HL-60/S4 (cell line): ENCODE results near the gene DIAPH1.

Source experiments
- in situ Hi-C: fragments of 300-500 bp; cut with MboI; formaldehyde crosslinking; loops from 2 replicates; pipeline ENCODE4 v1.14.3; 2022; ENCODE audit warnings: low sequenced_read_pairs

Gene DIAPH1

GRCh38 chr5:141573489-141574121 lies 45.2 kb downstream of the DIAPH1 start:
- in situ Hi-C loops = loop anchor here (25.0 kb wide), 1 partner anchor 386 kb away; the partner anchor contains the start of genes PCDHB10, PCDHB11, PCDHB16 and PCDHB8

GRCh38 chr5:141570655-141571054 lies 48.1 kb downstream of the DIAPH1 start:
- in situ Hi-C loops = loop anchor here (25.0 kb wide), 1 partner anchor 383 kb away; the partner anchor contains the start of genes PCDHB10, PCDHB11, PCDHB16 and PCDHB8

DNA sequence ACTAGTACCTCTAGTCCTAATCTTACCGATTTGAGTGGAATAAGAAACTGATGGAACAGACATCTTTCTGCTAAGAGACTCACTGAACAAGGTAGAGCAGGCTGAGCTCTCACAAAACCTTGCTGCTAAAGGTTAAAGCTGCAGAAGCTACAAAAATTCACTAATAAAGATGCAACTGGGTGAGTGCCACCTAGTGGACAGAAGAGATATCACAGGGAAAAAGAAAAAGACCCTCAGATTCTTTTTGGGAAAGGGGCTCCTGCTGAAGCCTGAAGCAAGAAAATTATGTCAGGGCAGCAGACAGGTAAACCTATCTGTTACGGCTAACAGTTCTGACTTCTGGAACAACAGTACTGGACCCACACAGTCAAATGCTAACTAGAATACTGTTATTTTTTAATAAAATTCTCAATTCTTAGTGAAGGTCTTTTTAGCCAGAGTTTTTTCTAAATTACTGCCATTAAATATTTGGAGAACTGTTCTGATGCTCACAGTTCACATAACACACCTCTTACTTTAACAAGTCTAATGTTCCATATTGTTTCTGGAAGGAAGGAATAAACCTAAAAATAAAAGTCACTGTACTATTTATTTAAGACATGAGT lies 51.2 kb downstream of the DIAPH1 start:
- in situ Hi-C loops = loop anchor here (25.0 kb wide), 1 partner anchor 380 kb away; the partner anchor contains the start of genes PCDHB10, PCDHB11, PCDHB16 and PCDHB8

- in situ Hi-C loops = loop anchor here (25.0 kb wide), 1 partner anchor 379 kb away; the partner anchor contains the start of genes PCDHB10, PCDHB11, PCDHB16 and PCDHB8
Measured at GRCh38 chr5:141565826-141566570, 52.8 kb downstream of the DIAPH1 start.

GRCh38 chr5:141564216-141564692 lies 54.5 kb downstream of the DIAPH1 start:
- in situ Hi-C loops = loop anchor here (25.0 kb wide), 1 partner anchor 377 kb away; the partner anchor contains the start of genes PCDHB10, PCDHB11, PCDHB16 and PCDHB8

GRCh38 chr5:141560725-141561483 lies 57.9 kb downstream of the DIAPH1 start:
- in situ Hi-C loops = loop anchor here (25.0 kb wide), 1 partner anchor 374 kb away; the partner anchor contains the start of genes PCDHB10, PCDHB11, PCDHB16 and PCDHB8

DNA sequence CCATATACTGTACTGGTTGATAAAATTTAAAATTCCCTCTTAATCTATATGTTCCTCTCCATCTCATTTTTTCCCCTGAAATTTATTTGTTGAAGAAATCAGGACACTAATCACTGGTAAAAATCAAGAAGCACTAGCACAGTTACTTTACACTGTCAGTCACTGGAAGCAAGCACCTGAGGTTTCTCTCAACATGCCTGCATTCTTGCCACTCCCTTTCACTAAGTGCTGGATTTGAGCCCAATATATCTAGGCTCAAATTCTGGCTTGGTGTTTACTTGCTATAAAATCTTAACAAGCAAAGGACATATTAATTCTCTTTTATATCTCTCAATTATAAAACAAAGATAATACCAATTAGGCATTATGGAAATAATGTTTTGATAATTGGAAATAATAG lies 58.6 kb downstream of the DIAPH1 start:
- in situ Hi-C loops = loop anchor here (25.0 kb wide), 1 partner anchor 373 kb away; the partner anchor contains the start of genes PCDHB10, PCDHB11, PCDHB16 and PCDHB8

DNA sequence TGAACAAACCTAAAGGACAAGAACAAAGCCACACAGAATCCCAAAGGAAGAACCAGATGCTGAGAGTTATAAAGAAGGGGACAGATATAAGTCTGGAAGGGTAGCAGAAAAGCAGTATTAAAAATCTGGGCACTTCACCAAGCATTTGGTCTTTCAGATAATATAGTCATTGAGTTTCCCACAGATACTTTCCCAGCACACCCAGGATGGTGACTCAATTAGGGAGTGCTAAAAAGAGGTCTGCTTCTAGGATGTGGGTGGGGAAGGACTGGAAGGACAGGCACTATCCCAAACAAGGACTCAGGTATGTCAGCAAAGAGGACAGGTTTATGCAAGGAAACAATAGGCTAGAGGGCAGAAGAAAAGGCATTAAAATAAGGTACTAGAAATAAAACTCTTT lies 59.3 kb downstream of the DIAPH1 start:
- in situ Hi-C loops = loop anchor here (10.0 to 25.0 kb wide), 2 partner anchors 145 to 372 kb away; partner anchors contain the start of genes PCDHB10, PCDHB11, PCDHB16 and PCDHB8

- in situ Hi-C loops = loop anchor here (10.0 to 25.0 kb wide), 2 partner anchors 143 to 371 kb away; partner anchors contain the start of genes PCDHB10, PCDHB11, PCDHB16 and PCDHB8
Measured at GRCh38 chr5:141558150-141558549, 60.6 kb downstream of the DIAPH1 start.

DNA sequence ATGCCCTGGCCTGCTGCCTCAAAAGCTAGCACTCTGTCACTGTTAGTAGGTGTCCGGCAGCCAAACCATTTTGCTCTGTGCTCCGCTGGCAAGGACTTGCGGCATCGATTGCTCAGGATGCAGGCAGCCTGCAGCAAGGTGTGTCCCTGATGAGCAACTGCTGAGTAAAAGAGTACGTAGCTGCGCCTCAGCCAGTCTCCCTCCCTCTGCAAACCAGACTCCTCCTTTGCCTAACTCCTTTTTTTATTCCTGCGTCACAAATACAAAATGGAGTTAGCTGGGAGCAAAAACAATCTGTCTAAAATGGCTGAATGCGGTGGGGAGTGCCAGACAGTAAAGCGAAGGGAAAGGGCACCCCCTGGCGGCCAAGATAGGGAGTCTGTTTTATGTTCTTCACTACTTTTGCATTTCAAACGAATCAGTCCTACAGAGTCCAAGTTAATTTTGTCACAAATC lies 61.1 kb downstream of the DIAPH1 start:
- in situ Hi-C loops = loop anchor here (10.0 to 25.0 kb wide), 2 partner anchors 143 to 370 kb away; partner anchors contain the start of genes PCDHB10, PCDHB11, PCDHB16 and PCDHB8

GRCh38 chr5:141547921-141548320 lies 70.9 kb downstream of the DIAPH1 start:
- in situ Hi-C loops = no loop called here

DNA sequence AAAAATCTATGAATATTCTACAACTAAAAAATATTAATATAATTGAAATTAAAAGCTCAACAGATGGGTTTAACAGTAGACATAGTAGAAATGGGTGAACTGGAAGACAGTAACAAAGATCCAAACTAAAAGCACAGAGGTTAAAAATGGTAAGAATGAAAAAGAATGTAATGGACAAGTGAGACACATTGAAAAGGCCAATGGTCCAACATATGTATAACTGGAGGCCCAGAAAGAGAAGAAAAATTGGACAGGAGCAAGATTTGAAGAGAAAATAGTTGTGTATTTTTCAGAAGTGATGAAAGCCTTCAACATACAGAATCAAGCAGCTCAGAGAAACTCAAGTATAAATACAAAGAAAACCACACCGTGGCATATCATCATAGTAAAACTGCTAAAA lies 71.3 kb downstream of the DIAPH1 start:
- in situ Hi-C loops = no loop called here

DNA sequence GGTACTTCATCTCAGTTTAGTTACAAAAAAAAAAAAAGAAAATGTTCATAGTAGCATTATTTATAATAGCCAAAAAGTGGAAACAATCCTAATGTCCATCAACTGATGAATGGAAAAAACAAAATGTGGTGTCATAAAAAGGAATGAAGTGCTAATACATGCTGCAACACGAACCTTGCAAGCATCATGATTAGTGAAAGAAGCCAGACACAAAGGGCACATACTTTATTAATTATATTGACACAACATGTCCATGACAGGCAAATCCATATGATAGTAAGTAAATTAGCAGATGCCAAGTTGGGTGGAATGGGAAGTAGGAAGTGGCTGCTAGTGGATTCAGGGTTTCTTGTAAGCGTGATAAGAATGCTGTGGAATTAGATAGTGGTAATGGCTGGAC lies 75.7 kb downstream of the DIAPH1 start:
- in situ Hi-C loops = no loop called here

DNA sequence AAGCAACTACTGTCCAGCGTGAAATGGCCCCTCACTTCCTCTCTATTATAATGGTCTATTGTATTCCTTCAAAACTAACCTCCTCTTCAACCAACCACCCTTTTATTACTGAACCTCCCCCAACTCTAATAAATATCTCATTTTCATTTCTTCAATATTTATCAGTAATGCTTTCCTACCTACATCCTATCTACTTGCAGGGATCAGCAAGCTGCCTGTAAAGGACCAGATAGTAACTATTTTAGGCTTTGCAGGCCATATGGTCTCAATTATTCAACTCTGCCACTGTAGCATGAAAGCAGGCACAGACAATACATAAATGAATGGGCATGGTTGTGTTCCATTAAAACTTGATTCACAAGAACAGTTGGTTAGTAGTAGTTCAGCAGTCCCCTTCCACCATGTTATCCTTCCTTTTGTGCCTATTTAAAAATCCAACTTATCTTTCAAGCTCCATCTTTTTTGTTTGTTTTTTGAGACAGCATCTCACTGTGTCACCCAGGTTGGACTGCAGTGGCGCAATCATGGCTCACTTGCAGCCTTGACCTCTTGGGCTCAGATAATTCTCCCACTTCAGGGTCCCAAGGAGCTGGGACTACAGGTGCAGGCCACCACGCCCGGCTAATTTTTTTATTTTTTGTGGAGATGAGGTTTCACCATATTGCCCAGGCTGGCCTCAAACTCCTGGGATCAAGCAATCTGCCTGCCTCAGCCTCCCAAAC lies 84.1 kb downstream of the DIAPH1 start:
- in situ Hi-C loops = no loop called here

DNA sequence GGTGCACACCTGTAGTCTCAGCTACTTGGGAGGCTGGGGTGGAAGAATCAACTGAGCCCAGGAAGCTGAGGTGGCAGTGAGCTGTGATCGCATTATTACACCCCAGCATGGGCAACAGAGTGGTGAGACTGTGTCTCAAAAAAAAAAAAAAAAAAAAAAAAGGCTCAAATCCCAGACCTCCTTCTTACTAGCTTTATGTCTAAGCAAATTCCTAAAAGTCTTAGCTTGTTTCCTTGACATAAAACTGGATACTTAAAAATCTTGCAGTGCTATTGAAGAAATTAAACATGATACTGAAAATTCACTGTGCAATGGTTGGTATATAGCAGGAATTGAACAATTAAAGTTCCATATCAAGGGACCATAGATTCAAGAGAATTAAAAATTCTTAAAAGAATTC lies 84.9 kb downstream of the DIAPH1 start:
- in situ Hi-C loops = no loop called here

DNA sequence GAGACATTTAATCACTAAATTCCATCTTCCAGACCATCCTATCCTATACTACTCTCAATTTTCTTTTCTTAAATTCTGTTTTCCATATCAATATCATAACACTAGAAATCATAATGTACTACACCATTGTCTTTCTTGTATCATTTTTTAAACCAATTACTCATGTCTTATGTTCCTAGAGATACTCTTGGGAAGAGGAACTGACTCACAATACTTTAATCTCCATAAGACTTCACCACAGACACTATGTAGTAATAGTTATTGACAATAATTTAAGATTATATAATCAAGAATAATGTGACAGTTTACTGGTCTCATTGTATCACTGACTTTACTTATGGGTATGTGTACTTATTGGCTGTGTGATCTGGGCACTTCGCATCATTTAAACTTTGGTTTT lies 86.1 kb downstream of the DIAPH1 start:
- in situ Hi-C loops = no loop called here

GRCh38 chr5:141529873-141530272 lies 88.9 kb downstream of the DIAPH1 start:
- in situ Hi-C loops = no loop called here

DNA sequence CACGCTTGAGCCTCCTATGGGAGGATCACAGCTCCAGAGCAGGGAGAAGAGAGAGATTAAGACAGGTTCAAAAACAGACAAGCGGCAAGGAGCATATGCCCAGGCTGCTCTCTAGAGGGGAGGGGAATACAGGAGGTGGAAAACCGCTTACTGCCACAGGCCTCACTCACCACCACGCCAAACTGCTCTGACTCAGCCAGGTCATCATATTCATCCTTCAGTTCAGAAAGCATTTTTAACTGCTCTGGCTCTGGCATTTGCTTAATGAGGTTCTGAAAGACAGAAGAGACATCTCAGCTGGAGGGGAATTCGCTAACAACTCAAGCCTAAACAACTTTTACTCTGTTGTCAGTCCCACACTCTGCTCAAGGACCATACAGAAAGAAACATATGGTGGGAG lies 89.8 kb downstream of the DIAPH1 start:
- in situ Hi-C loops = no loop called here

DNA sequence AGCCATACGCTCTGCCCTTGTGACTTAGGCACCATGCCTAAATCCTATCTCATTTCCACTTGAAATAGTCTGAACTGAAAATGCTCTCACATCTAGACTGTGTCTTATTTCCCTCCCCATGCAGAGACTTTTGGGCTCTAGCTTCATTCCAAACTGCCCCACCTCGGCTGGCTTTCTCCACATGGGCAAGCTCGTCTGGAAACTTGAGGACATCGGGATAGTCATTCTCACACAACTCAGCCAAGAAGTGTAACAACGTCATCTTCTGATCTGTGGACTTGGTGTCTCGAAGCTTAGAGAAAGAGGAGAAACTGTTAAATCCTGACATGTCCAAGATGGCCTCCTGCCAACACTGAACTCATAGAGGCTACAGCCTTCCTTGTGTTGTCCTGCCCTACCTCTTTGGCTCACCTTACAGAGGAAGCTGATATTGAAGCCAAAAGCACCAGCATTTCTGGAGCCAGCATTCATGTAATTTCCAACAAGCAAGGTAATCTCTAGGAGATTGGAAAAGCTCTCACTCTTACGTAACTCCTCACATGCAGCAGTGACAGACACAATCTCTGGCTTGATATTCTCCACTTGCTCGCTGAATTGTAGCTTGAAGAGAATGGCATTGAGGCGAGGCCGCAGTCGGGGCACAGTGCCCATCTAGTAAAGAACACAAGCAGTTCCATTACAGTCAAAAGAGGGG lies 90.4 kb downstream of the DIAPH1 start:
- in situ Hi-C loops = no loop called here
